B cell (primary cell): Measurements from ENCODE around the gene TCERG1L.

Source experiments
- EZH2 ChIP-seq: IDR thresholded peaks from 2 replicates; pipeline ENCODE4 v1.6.1; 2012; ENCODE audit warnings: borderline replicate concordance, low read depth, mild to moderate bottlenecking, moderate library complexity, low read length; ENCODE audit not compliant: insufficient read depth, poor library complexity, severe bottlenecking
- TF ChIP-seq, protein P1 (sequence below): fragments of 200-600 bp; IDR thresholded peaks from one replicate; pipeline ENCODE4 v1.8.0; 2022; ENCODE audit warnings: antibody characterized with exemption, mild to moderate bottlenecking

DNA sequence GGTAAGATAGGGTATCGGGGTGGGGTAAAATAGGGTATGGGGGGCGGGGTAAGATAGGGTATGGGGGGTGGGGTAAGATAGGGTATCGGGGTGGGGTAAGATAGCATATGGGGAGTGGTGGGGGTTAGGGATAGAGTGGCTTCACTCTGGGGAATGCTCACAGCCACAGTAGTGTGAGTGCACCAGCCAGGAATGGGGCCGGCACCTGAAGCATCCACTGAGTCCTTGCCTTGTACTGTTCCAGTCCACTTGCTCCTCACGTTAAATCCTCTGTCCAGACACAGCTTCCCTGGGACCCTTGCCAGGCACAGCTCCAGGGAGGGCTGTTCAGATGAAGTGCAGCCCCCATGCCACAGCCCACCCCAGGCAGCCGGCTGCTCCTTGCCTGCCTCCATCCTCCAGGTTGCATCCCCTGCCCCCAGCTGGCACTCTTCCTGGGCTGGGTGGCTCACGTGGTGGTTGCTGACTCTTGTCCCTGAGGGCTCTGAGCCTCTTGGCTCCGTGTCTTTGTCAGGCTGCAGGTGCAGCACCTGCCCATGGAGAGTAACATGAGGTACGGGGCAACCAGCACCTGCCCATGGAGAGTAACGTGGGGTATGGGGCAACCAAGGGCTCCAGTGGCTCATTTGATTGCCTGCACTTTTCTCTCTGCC is 268.4 kb downstream of the TCERG1L start:
- TF ChIP-seq, protein P1, sequence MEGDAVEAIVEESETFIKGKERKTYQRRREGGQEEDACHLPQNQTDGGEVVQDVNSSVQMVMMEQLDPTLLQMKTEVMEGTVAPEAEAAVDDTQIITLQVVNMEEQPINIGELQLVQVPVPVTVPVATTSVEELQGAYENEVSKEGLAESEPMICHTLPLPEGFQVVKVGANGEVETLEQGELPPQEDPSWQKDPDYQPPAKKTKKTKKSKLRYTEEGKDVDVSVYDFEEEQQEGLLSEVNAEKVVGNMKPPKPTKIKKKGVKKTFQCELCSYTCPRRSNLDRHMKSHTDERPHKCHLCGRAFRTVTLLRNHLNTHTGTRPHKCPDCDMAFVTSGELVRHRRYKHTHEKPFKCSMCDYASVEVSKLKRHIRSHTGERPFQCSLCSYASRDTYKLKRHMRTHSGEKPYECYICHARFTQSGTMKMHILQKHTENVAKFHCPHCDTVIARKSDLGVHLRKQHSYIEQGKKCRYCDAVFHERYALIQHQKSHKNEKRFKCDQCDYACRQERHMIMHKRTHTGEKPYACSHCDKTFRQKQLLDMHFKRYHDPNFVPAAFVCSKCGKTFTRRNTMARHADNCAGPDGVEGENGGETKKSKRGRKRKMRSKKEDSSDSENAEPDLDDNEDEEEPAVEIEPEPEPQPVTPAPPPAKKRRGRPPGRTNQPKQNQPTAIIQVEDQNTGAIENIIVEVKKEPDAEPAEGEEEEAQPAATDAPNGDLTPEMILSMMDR = no peak
- TF ChIP-seq EZH2 = no peak
